ENCODE data around the gene POU3F3.

POU3F3 gene

DNA sequence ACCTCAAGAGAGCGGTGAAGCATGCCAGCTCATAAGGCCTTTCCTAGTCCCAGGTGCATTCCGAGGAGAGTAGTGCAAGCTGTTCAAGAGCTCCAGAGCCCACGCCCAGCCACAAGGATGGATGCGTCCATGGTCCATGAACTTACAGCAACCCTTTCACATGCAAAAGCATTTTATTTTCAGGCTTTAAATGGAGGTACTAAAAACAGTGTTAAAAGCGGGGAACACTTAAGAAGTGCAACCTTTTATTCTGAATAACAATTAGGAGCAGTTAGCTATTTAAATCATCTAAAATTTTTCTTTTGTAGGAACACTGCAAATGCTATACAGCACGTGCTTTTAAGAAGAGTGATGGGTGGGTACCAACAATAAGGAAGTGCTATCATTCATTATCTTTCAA is 33.8 kb downstream of the POU3F3 start:
- no peak overlapping the region for H3K4me3 ChIP-seq (ENCODE audit: low read depth, low read length)
- TF ChIP-seq, protein P1, sequence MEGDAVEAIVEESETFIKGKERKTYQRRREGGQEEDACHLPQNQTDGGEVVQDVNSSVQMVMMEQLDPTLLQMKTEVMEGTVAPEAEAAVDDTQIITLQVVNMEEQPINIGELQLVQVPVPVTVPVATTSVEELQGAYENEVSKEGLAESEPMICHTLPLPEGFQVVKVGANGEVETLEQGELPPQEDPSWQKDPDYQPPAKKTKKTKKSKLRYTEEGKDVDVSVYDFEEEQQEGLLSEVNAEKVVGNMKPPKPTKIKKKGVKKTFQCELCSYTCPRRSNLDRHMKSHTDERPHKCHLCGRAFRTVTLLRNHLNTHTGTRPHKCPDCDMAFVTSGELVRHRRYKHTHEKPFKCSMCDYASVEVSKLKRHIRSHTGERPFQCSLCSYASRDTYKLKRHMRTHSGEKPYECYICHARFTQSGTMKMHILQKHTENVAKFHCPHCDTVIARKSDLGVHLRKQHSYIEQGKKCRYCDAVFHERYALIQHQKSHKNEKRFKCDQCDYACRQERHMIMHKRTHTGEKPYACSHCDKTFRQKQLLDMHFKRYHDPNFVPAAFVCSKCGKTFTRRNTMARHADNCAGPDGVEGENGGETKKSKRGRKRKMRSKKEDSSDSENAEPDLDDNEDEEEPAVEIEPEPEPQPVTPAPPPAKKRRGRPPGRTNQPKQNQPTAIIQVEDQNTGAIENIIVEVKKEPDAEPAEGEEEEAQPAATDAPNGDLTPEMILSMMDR (IDR thresholded peaks at IDR 0.05; ENCODE audit: low read depth, low read length), result no peak
- in situ Hi-C loops (cut with HindIII; ENCODE audit: low sequenced_read_pairs), result no loop called here
- DNase-seq (ENCODE audit: low read depth, low spot score), result no peak

DNA sequence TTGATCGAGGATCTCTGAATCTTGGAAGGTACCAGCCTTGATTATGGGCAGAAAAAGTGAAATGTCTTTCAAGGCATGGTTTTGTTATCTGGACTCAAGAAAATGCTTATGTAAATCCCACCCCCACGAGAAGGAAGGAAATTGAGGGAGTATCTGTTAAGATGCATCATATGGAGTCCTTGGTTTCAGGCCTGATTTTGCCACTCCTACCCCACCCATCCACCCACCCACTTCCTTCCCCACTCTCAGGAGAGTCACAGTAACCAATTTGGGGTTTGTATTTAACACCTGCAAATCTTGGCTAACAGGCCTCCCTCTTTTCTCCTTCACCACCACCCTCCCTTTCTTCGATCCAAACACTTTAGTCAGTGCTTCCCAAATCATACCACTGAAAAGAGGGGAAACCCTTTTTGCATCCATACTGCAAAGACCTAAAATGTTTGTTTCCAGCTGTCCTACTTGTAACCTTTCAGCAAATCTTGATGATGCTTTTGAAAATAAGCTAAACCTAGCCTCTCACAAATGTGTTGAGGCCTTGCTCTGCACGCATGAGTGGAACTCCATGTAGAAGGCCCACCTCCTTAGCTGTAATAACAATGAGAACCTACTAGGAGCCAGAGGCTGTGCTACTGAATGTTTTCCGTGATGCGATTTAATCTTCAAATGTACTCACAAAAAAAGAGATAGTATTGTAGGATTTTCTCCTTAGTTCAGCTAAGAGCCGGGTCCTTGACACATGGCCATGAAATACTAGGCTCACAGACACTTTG is 34.8 kb downstream of the POU3F3 start:
- in situ Hi-C loops (cut with HindIII; ENCODE audit: low sequenced_read_pairs), result no loop called here

DNA sequence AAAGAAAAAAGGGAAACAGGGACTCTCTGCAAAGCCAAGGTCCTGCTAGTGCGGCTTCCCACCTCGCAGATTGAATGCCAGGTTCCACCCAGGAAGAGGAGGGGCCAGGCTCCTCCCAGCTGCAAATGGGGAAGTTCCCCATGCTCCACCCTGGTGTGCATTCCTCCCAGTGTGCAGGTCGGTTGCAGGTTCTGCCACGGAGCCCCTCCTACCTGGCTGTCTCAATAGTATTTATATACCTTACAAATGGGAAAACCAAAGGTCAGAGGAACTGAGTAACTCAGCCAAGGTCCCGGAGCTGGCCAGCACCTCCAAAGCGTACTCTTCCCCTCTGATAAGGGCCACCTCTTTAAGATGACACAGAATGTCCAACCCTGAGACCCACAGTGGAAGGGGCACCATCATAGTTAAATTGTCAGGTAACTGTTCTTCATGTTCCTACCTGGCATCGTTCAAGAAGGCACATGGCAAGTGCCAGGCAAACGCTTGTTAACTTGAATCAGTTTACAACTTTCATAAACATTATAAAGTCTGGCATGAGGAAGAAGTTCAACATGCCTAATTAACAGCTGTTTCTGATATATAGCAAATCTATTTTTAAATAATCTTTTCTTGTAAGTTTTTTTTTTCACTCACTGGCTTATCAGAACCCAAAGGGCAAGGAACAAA is 35.5 kb downstream of the POU3F3 start:
- DNase-seq (ENCODE audit: low read depth, low spot score), result no peak
- in situ Hi-C loops (cut with HindIII; ENCODE audit: low sequenced_read_pairs), result no loop called here
- TF ChIP-seq, protein P1 (IDR thresholded peaks at IDR 0.05; ENCODE audit: low read depth, low read length), result no peak
- H3K4me3 ChIP-seq (ENCODE audit: low read depth, low read length), result no peak overlapping the region

More for the DNA sequence above, 34.8 kb downstream of the POU3F3 start:
- TF ChIP-seq, protein P1 (IDR thresholded peaks at IDR 0.05; ENCODE audit: low read depth, low read length), result no peak
- no peak for DNase-seq (ENCODE audit: low read depth, low spot score)
- H3K4me3 ChIP-seq (ENCODE audit: low read depth, low read length), result no peak overlapping the region

DNA sequence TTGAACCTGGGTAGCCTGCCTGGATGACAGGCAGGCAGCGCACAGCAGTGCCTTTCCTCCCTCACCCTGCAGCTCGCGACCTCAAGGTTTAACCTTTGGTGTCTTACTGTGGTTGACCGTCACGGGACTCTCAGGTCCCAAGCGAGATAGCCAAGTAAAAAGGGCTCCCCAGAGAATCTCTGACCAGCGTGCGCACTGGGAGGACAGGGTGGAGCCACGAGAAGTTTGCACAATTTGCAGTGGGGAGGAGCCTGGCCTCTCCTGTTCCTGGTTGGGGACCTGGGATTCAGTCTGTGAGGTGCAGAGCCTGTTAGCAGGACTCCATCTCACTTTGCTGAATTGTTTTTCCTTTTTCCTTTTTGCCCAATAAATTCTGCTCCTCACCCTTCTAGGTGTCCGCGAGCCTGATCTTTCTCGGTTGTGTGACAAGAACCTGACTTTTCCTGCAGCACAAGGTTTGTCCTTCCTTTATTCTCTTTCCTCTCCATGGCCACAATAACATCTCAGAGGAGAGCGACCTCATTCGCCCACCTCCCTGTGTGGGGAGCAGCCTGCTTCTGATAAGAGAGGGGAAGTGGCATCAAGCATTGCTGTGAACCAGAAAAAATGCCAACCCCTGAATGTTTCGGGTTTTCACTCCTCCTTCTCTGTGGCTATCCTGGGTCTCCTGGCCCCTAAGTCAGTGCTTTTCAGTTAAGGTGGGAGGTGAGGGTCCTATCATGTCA is 36.2 kb downstream of the POU3F3 start:
- no peak for DNase-seq (ENCODE audit: low read depth, low spot score)
- H3K4me3 ChIP-seq (ENCODE audit: low read depth, low read length), result no peak overlapping the region
- TF ChIP-seq, protein P1 (IDR thresholded peaks at IDR 0.05; ENCODE audit: low read depth, low read length), result no peak
- in situ Hi-C loops (cut with HindIII; ENCODE audit: low sequenced_read_pairs), result no loop called here

DNA sequence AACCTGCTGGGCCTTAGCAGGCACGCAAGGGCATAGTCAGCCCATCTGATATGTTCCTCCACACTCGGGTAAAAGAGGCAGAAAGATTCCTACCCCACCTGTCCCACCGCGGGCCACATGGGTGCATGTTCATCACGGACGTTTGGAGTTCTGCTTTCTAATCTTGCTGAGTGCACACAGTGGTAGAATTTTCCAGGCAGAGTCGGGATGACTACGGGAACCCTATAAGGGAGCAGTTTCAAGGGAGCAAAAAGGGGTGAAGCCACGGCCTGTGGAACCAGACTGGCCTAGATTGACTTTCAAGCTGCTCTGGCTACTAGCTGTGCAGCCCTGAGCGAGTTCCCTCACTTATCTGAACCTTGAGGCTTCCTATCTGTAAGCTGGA is 36.8 kb downstream of the POU3F3 start:
- DNase-seq (ENCODE audit: low read depth, low spot score), result no peak
- in situ Hi-C loops (cut with HindIII; ENCODE audit: low sequenced_read_pairs), result no loop called here
- TF ChIP-seq, protein P1 (IDR thresholded peaks at IDR 0.05; ENCODE audit: low read depth, low read length), result no peak
- H3K4me3 ChIP-seq (ENCODE audit: low read depth, low read length), result no peak overlapping the region

DNA sequence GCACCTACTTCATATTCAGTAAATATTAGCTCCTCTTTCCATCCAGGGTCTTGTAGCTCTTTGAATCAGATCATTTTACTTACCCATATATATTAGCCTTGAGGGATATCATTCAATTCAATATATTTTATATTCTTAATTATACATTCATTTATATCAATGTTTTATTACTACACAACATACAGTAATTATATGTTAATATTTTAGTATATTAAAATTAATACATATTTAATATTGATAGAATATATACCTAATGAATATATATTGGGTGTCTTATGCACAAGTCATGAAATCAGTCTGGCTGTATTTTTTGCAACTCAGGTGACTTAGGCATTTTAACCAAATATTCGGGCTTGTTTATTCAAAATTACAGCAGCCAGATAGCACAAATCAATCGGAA is 37.2 kb downstream of the POU3F3 start:
- TF ChIP-seq, protein P1 (IDR thresholded peaks at IDR 0.05; ENCODE audit: low read depth, low read length), result no peak
- in situ Hi-C loops (cut with HindIII; ENCODE audit: low sequenced_read_pairs), result no loop called here
- no peak overlapping the region for H3K4me3 ChIP-seq (ENCODE audit: low read depth, low read length)
- DNase-seq (ENCODE audit: low read depth, low spot score), result no peak
